Activated T-cell treated with anti-CD3 and anti-CD28 coated beads, Interleukin-2, amount 50 U/mL, for 24 hours (primary cell): Measurements from ENCODE around the gene RRAS.

Source experiments
- DNase-seq: peaks from one replicate; pipeline ENCODE4 v3.0.0-alpha.2; 2020
- H3K27ac Mint-ChIP-seq: 2 replicates; pipeline ENCODE4 v1.8.0; 2020; ENCODE audit warnings: mild to moderate bottlenecking, mixed read lengths
- H3K27me3 Mint-ChIP-seq: 2 replicates; pipeline ENCODE4 v1.8.0; 2020; ENCODE audit warnings: mixed read lengths
- H3K36me3 Mint-ChIP-seq: 2 replicates; pipeline ENCODE4 v1.8.0; 2020; ENCODE audit warnings: low read depth, mixed read lengths
- H3K4me1 Mint-ChIP-seq: 2 replicates; pipeline ENCODE4 v1.8.0; 2020; ENCODE audit warnings: low read depth, mixed read lengths
- H3K4me3 Mint-ChIP-seq: 2 replicates; pipeline ENCODE4 v1.8.0; 2020; ENCODE audit warnings: mild to moderate bottlenecking, moderate library complexity, mixed read lengths
- H3K9me3 Mint-ChIP-seq: 2 replicates; pipeline ENCODE4 v1.8.0; 2020; ENCODE audit warnings: mixed read lengths

Gene RRAS

GRCh38 chr19:49640113-49640898 lies at the start of gene RRAS:
Gene RRAS, minus strand, starts transcription at chr19:49640143. Its CDS starts 45 bp downstream, at chr19:49640098.
- H3K36me3 Mint-ChIP-seq: peaks cover 31% of the 10 kb centered on the region
- no peaks in the 10 kb centered on the region for H3K9me3 Mint-ChIP-seq
- H3K4me3 Mint-ChIP-seq: peak within 1 kb of the TSS; percentile 99
- peak within 1 kb of the TSS; percentile 100 for H3K27ac Mint-ChIP-seq
- H3K27me3 Mint-ChIP-seq: no peaks in the 10 kb centered on the region
- H3K4me1 Mint-ChIP-seq: peaks cover 49% of the 10 kb centered on the region
- peak; percentile 99 for DNase-seq

GRCh38 chr19:49689133-49690078 lies 49.5 kb upstream of the RRAS start, which contains the start of gene ADM5:
Gene ADM5, plus strand, starts transcription at chr19:49689594. Its CDS starts 244 bp downstream, at chr19:49689838.
- DNase-seq: peak; percentile 69
- H3K27me3 Mint-ChIP-seq: peaks cover 16% of the 10 kb centered on the region
- H3K27ac Mint-ChIP-seq: peak within 1 kb of the TSS; percentile 73
- peak within 1 kb of the TSS; percentile 62 for H3K4me3 Mint-ChIP-seq
- no peaks in the 10 kb centered on the region for H3K9me3 Mint-ChIP-seq
- peaks cover 37% of the 10 kb centered on the region for H3K4me1 Mint-ChIP-seq
- H3K36me3 Mint-ChIP-seq: peaks cover 53% of the 10 kb centered on the region

GRCh38 chr19:49688531-49689132 lies 48.7 kb upstream of the RRAS start:
- Mint-ChIP-seq H3K27ac (peak overlapping the region; percentile 2), H3K27me3 (peaks cover 16% of the 10 kb centered on the region), H3K9me3 (no peaks in the 10 kb centered on the region), H3K4me1 (peaks cover 40% of the 10 kb centered on the region), H3K36me3 (peaks cover 60% of the 10 kb centered on the region), H3K4me3 (no peak overlapping the region)
- no peak for DNase-seq

- Mint-ChIP-seq H3K27ac (peak overlapping the region; percentile 66), H3K36me3 (peaks cover 69% of the 10 kb centered on the region), H3K4me3 (no peak overlapping the region), H3K9me3 (no peaks in the 10 kb centered on the region), H3K27me3 (peaks cover 16% of the 10 kb centered on the region), H3K4me1 (peaks cover 41% of the 10 kb centered on the region)
- no peak for DNase-seq
Observed at GRCh38 chr19:49687566-49688316, 47.8 kb upstream of the RRAS start.

GRCh38 chr19:49687150-49687549 lies 47.2 kb upstream of the RRAS start:
- Mint-ChIP-seq H3K4me1 (peaks cover 46% of the 10 kb centered on the region), H3K27me3 (peaks cover 11% of the 10 kb centered on the region), H3K4me3 (no peak overlapping the region), H3K27ac (no peak overlapping the region), H3K36me3 (peaks cover 74% of the 10 kb centered on the region), H3K9me3 (no peaks in the 10 kb centered on the region)
- no peak for DNase-seq

GRCh38 chr19:49686503-49687088 lies 46.7 kb upstream of the RRAS start:
- peaks cover 9% of the 10 kb centered on the region for H3K27me3 Mint-ChIP-seq
- peaks cover 51% of the 10 kb centered on the region for H3K4me1 Mint-ChIP-seq
- DNase-seq: no peak
- peaks cover 79% of the 10 kb centered on the region for H3K36me3 Mint-ChIP-seq
- H3K27ac Mint-ChIP-seq: no peak overlapping the region
- H3K4me3 Mint-ChIP-seq: no peak overlapping the region
- no peaks in the 10 kb centered on the region for H3K9me3 Mint-ChIP-seq

- no peak for DNase-seq
- Mint-ChIP-seq H3K9me3 (no peaks in the 10 kb centered on the region), H3K4me1 (peaks cover 48% of the 10 kb centered on the region), H3K4me3 (no peak overlapping the region), H3K36me3 (peaks cover 85% of the 10 kb centered on the region), H3K27me3 (peaks cover 7% of the 10 kb centered on the region), H3K27ac (no peak overlapping the region)
Observed at GRCh38 chr19:49685845-49686332, 45.9 kb upstream of the RRAS start.

- Mint-ChIP-seq H3K4me3 (no peak overlapping the region), H3K27me3 (no peaks in the 10 kb centered on the region)
Observed at GRCh38 chr19:49684983-49685553, 45.1 kb upstream of the RRAS start.

GRCh38 chr19:49684251-49684982 lies 44.5 kb upstream of the RRAS start:
- H3K9me3 Mint-ChIP-seq: no peaks in the 10 kb centered on the region
- H3K27me3 Mint-ChIP-seq: no peaks in the 10 kb centered on the region
- peaks cover 90% of the 10 kb centered on the region for H3K36me3 Mint-ChIP-seq
- peak overlapping the region; percentile 68 for H3K27ac Mint-ChIP-seq
- no peak overlapping the region for H3K4me3 Mint-ChIP-seq
- peaks cover 51% of the 10 kb centered on the region for H3K4me1 Mint-ChIP-seq
- DNase-seq: no peak

More at GRCh38 chr19:49684983-49685553, 45.1 kb upstream of the RRAS start:
- DNase-seq: no peak
- H3K4me1 Mint-ChIP-seq: peaks cover 49% of the 10 kb centered on the region
- no peaks in the 10 kb centered on the region for H3K9me3 Mint-ChIP-seq
- no peak overlapping the region for H3K27ac Mint-ChIP-seq
- peaks cover 87% of the 10 kb centered on the region for H3K36me3 Mint-ChIP-seq

GRCh38 chr19:49683814-49684250 lies 43.9 kb upstream of the RRAS start:
- Mint-ChIP-seq H3K4me3 (no peak overlapping the region), H3K36me3 (peaks cover 86% of the 10 kb centered on the region), H3K9me3 (no peaks in the 10 kb centered on the region), H3K27me3 (no peaks in the 10 kb centered on the region), H3K27ac (peak overlapping the region; percentile 68), H3K4me1 (peaks cover 50% of the 10 kb centered on the region)
- DNase-seq: no peak

GRCh38 chr19:49682274-49682673 lies 42.3 kb upstream of the RRAS start:
- no peak for DNase-seq
- peak overlapping the region; percentile 50 for H3K27ac Mint-ChIP-seq
- no peaks in the 10 kb centered on the region for H3K9me3 Mint-ChIP-seq
- peaks cover 82% of the 10 kb centered on the region for H3K36me3 Mint-ChIP-seq
- H3K27me3 Mint-ChIP-seq: no peaks in the 10 kb centered on the region
- H3K4me1 Mint-ChIP-seq: peaks cover 46% of the 10 kb centered on the region
- no peak overlapping the region for H3K4me3 Mint-ChIP-seq

GRCh38 chr19:49681830-49682229 lies 41.9 kb upstream of the RRAS start:
- Mint-ChIP-seq H3K27ac (peak overlapping the region; percentile 50), H3K4me1 (peaks cover 43% of the 10 kb centered on the region), H3K9me3 (no peaks in the 10 kb centered on the region), H3K27me3 (no peaks in the 10 kb centered on the region), H3K36me3 (peaks cover 82% of the 10 kb centered on the region), H3K4me3 (no peak overlapping the region)
- no peak for DNase-seq
